NCI-H82 treated with DMSO at 0.1 percent for 48 hours (cell line): ENCODE measurements around the gene BANP.
"Not testable (repeated sequence)": the region's sequence is repeated elsewhere in the genome, so short reads cannot be mapped to it uniquely, and the experiment has no call there.

Experiments
- DNase-seq: peaks from one replicate; lab custom pipeline; 2025; ENCODE audit not compliant: unreplicated experiment; lab: John Stamatoyannopoulos, UW

Gene BANP

GRCh38 chr16:88026964-88027938, 76.0 kb downstream of the BANP start:
- DNase-seq = no peak

DNA sequence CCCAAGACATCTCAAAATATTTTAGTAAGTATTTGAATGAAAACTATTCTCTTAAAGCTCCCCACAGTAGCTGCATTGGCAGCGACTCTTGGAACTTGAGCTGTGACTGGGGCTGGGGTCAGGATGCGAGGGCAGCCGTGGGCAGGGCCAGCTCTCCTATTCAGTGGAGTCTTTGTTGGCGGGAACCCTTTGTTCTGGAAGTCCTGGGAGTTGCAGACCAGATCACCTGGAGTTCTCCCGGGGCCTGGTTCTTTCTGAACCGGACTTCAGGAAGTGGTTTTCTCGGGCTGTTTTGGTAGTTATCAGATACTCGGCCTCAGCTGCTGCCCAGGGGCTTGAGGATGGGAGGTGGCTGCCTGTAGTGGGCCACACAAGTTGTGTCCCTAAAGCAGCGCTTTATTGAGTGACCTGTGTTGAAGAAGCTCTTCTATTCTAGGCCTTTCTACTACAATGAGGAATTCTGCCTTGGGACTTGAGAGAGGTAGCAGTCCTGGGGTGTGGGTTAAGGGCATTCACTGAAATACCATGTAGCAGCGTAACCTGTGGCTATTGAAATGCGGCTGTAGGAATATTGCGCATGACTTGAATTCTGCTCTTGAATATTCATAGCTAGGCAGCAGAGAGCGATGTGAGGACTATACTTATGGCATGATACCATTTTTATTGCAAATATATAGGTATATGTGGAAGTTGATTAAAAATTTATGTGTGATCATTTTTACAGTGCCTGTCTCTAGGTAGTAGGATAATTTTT, 77.1 kb downstream of the BANP start:
- not testable (repeated sequence) for DNase-seq

- no peak for DNase-seq
These were observed 79.3 kb downstream of the BANP start for GRCh38 chr16:88030498-88030897.

- not testable (repeated sequence) for DNase-seq
These were observed 79.7 kb downstream of the BANP start for GRCh38 chr16:88030961-88031360.

DNA sequence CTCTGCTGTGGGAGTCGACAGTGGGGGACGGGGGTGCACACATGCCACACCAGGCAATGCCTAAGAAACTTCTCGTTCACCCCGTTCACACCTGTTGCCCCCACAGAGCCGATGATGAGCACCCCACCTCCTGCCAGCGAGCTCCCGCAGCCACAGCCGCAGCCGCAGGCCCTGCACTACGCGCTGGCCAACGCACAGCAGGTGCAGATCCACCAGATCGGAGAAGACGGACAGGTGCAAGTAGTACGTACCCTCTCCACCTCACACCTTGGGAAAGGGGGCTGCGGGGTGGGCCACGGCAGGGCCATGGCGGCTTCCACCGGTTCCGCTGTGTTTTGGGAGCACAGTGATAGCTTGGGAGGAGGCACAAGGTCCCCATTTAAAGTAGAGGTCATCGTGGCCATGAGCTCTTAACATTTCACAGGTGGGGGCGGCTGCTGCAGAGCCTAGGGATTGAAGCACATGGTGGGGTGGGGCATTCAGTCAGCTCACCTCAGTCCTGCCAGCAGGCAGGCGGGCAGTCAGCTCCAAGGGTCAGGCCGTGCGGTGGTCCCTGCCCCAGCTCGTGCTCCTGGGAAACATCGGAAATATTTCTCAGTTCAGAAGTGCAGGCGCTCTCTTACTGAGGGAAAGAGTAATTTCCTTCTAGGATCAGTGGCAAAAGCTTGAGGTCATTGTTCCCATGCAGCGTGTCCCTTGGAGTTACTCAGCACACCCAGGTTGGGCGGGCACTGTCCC, 81.9 kb downstream of the BANP start:
- DNase-seq = not testable (repeated sequence)

DNA sequence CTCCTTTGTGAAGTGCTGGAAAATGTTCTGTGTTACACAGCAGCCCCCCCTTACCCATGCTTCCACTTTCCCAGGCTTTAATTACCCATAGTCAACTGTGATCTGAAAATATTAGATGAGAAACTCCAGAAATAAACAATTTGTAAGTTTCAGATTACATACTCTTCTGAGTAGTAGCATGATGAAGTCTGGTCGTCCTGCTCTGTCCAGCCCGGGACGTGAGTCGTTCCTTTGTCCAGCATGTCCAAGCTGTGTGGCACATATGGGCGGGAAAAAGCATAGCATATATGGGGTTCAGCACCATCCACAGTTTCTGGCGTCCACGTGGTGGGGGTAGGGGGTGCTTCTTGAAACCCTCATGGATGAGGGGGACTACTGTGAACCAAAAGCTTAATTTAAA, 83.5 kb downstream of the BANP start:
- no peak for DNase-seq

- DNase-seq = no peak
These were observed 84.1 kb downstream of the BANP start for GRCh38 chr16:88035292-88035691.

- DNase-seq = not testable (repeated sequence)
These were observed 84.8 kb downstream of the BANP start for GRCh38 chr16:88035884-88036639.

DNA sequence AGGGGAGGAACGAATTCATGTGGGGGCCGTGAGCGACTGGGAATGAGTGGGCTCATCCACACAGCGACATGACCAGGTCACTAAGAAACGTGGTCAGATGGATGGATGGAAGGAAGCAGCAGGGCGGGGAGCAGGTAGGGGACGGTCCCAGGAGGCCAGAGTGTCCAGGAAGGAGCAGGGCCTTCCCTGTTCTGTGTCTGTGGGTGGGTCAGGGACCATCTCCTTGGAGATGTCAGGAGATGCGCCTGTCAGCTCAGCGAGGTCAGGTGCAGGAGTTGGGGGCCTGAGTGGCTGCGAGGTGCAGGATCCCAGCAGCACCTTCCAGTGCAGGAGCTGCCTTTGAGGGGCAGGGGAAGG, 85.4 kb downstream of the BANP start:
- not testable (repeated sequence) for DNase-seq

- not testable (repeated sequence) for DNase-seq
These were observed 86.1 kb downstream of the BANP start for GRCh38 chr16:88037359-88037758.

DNA sequence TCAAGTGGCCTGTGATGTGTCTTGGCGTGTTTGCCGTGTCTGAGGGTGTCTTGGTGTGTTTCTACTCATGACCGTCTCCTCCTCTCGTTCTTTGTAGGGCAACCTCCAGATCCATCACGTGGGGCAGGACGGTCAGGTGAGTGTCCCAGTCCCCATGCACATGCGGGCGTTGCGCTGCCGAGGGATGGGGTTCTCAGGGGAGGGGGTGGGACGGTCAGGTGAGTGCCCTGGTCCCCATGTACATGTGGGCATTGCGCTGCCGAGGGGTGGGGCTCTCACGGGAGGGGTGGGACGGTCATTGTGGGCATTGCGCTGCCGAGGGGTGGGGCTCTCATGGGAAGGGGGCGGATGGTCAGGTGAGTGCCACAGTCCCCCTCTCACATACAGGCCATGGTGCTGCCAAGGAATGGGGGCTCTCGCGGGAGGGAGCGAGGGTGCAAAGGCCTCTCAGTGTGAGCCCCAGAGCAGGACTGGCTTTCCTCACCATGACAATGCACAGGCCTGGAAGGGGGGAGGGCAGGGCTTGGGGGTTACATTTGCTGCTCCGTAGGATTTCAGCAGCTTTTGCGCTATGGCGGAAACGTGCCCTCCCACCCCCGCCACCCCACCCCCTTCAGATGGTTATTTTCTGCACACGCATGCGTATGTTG, 86.8 kb downstream of the BANP start:
- DNase-seq = not testable (repeated sequence)

DNA sequence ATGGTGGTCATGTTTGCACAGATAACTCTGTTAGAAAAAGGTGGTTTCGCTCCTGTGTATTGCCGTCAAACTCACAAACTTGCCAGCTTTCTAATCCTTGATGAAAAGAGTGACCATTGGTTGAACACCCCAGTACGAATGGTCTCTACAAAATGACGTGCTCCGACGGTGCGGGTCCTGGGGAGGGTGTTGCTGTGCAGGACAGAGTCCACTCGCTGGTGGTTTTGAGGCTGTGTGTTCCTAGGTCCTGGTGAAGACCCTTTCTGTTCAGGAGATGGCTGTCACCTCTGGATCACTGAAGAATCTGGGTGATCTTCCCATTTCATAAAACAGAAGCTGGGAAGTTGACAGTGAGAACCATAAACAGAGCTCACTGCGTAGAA, 87.3 kb downstream of the BANP start:
- not testable (repeated sequence) for DNase-seq

DNA sequence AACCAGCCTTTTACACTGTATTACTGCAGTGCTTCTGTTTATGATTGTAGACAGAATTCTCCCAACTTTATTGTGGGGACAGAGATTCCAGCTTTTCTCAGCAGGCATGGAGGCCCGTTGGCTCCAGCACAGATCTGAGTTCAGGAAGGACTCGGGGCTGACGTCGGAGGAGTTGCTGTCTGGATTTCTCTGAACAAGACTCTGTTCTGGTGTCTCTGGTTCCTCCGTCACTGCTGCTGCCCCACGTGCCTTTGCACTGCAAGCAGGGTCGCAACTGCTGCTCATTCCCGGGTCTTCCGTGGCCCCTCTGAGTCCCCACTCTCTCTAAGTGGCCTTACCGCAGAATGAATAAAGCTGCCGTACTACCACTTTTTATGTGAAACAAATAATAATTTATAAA, 88.4 kb downstream of the BANP start:
- no peak for DNase-seq

DNA sequence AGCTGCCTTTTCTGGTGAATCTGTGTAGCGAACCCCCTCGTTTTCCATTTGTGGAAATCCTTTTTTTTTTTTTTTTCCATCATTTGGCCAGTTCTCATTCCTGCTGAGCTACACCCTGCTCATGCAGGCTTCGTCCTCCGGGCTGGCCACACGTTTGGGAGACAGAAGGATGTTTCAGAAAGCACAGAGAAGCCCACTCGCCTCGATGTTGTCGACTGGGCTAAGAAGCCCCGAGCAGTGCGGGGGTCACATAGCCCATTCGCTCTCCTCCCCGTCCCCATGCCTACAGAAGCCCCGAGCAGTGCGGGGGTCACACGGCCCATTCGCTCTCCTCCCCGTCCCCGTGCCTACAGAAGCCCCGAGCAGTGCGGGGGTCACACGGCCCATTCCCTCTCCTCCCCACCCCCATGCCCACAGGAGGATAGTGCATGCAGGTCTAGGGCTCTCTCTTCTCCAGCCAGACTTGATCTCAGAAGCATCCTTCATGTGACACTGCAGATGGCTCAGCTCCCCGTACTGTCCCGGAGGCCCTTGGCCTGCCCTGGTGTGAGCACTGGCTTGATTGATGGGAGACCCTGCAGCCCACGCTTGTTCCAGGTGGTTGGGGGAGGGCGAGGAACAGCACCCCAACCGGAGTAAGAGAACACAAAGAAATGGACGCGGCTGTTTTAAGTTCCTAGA, 89.1 kb downstream of the BANP start:
- DNase-seq = not testable (repeated sequence)

GRCh38 chr16:88040877-88041244, 89.6 kb downstream of the BANP start:
- DNase-seq = not testable (repeated sequence)

DNA sequence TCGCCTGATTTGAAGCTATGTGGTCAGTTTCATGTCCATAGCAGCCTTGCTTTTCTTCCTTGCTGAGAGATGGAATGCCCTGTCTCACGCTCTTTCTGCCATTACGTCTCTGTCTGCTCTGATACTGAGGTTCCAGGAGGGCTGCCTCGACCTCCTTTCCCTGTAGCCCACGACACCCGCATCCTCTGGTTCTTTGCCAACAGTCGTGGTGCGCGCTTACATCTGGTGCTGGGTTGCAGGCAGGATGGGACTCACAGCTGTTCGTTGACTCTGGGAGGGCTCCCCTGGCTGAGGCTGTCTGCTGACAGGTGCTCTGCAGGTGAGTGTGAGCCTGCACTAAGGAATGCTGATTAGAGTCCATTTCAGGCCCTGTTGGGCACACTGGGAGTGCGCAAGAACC, 90.3 kb downstream of the BANP start:
- not testable (repeated sequence) for DNase-seq

GRCh38 chr16:88041986-88042562, 90.8 kb downstream of the BANP start:
- DNase-seq = not testable (repeated sequence)

DNA sequence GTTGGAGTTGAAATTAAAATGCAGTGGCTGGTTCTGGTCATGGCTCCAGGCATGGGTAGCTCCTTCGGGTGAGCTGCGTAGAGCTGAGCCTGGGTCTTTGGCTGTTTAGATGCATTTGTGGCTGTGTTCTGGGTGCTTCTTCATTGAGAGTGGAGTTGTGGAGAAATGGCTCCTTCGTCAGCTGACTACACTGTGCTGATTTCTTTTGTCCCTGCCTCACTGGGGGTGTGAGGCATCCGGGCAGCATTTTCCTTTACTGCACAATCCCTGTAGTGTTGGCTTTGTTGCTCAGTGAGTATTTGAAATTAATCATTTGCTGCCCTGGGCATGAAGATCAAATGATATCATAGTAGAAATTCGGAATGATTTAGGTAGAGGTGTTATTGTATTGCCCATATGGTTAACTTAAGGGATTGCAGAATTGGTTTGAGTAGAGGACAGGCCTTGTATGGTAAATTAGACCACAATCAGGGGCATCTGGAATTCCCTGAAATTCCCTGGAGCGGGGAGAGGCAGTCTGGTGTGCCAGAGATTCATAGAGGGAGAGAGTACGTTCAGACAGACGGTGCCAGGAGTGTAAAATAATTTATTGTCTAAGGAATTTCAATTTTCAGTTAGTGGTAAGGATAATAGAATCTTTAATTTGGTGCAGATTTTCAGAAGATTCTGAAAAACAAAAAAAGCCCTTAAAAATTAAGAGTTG, 92.1 kb downstream of the BANP start:
- DNase-seq = not testable (repeated sequence)
